Endometrial microvascular endothelial cells (primary cell): ENCODE measurements around the gene GMCL1. TPM values are rescaled to one million over a fixed set of nuclear protein-coding genes. Genes with fewer than 3 reads are reported as not detected.
"Not testable (repeated sequence)": the region's sequence is repeated elsewhere in the genome, so short reads cannot be mapped to it uniquely, and the experiment has no call there.

Experiments
- in situ Hi-C: cut with HindIII; loops from 2 replicates; pipeline ENCODE4 v1.10.0; 2017; ENCODE audit warnings: low sequenced_read_pairs, low pct_unique_long_range_greater_than_20kb; ENCODE audit errors: inconsistent ontology term
- total RNA-seq: library from RNA; depleted of rRNA; stranded (reverse); fragments of >200 nt; gene quantifications from one replicate; pipeline ENCODE4 v1.2.3, GENCODE V29; 2015; ENCODE audit errors: inconsistent ontology term

GMCL1 gene
- total RNA-seq, 1 donor from 2014 or later = 9.4 TPM

GRCh38 chr2:69804416-69804815, 25.0 kb upstream of the GMCL1 start:
- in situ Hi-C loops = loop anchor here (25.0 kb wide), 1 partner anchor 242 kb away; no protein-coding TSS in a partner anchor

- in situ Hi-C loops = loop anchor here (25.0 kb wide), 1 partner anchor 244 kb away; no protein-coding TSS in a partner anchor
Observed at GRCh38 chr2:69805887-69806286, 23.6 kb upstream of the GMCL1 start.

GRCh38 chr2:69807821-69808540, 21.5 kb upstream of the GMCL1 start:
- in situ Hi-C loops = loop anchor here (25.0 kb wide), 1 partner anchor 246 kb away; no protein-coding TSS in a partner anchor

- in situ Hi-C loops = loop anchor here (25.0 kb wide), 1 partner anchor 248 kb away; no protein-coding TSS in a partner anchor
Observed at GRCh38 chr2:69810550-69810949, 18.9 kb upstream of the GMCL1 start.

GRCh38 chr2:69811018-69811417, 18.4 kb upstream of the GMCL1 start:
- in situ Hi-C loops = loop anchor here (25.0 kb wide), 1 partner anchor 249 kb away; no protein-coding TSS in a partner anchor

GRCh38 chr2:69811591-69811990, 17.9 kb upstream of the GMCL1 start:
- in situ Hi-C loops = loop anchor here (25.0 kb wide), 1 partner anchor 249 kb away; no protein-coding TSS in a partner anchor

GRCh38 chr2:69815717-69816116, 13.7 kb upstream of the GMCL1 start:
- in situ Hi-C loops = loop anchor here (25.0 kb wide), 1 partner anchor 253 kb away; no protein-coding TSS in a partner anchor

- in situ Hi-C loops = loop anchor here (25.0 kb wide), 1 partner anchor 255 kb away; no protein-coding TSS in a partner anchor
Observed at GRCh38 chr2:69816923-69817542, 12.4 kb upstream of the GMCL1 start.

GRCh38 chr2:69817729-69818501, 11.5 kb upstream of the GMCL1 start:
- in situ Hi-C loops = loop anchor here (25.0 kb wide), 1 partner anchor 256 kb away; no protein-coding TSS in a partner anchor

- in situ Hi-C loops = no loop called here
Observed at GRCh38 chr2:69827796-69828540, 1.5 kb upstream of the GMCL1 start.

GRCh38 chr2:69828938-69829255, 563 bp upstream of the GMCL1 start:
- in situ Hi-C loops = no loop called here

GRCh38 chr2:69830045-69830905, 815 bp downstream of the GMCL1 start:
- in situ Hi-C loops = no loop called here

- in situ Hi-C loops = not testable (repeated sequence)
Observed at GRCh38 chr2:69830906-69831241, 1.4 kb downstream of the GMCL1 start.

- in situ Hi-C loops = no loop called here
Observed at GRCh38 chr2:69831354-69831905, 2.0 kb downstream of the GMCL1 start.

GRCh38 chr2:69833752-69834151, 4.3 kb downstream of the GMCL1 start:
- in situ Hi-C loops = no loop called here

GRCh38 chr2:69835666-69836065, 6.2 kb downstream of the GMCL1 start:
- in situ Hi-C loops = no loop called here

GRCh38 chr2:69836316-69836715, 6.9 kb downstream of the GMCL1 start:
- in situ Hi-C loops = no loop called here

- in situ Hi-C loops = no loop called here
Observed at GRCh38 chr2:69837533-69837932, 8.1 kb downstream of the GMCL1 start.
